Measurements from ENCODE around the gene COG2.
"Not testable (repeated sequence)": the region's sequence is repeated elsewhere in the genome, so short reads cannot be mapped to it uniquely, and the experiment has no call there.

The COG2 gene, protein sequence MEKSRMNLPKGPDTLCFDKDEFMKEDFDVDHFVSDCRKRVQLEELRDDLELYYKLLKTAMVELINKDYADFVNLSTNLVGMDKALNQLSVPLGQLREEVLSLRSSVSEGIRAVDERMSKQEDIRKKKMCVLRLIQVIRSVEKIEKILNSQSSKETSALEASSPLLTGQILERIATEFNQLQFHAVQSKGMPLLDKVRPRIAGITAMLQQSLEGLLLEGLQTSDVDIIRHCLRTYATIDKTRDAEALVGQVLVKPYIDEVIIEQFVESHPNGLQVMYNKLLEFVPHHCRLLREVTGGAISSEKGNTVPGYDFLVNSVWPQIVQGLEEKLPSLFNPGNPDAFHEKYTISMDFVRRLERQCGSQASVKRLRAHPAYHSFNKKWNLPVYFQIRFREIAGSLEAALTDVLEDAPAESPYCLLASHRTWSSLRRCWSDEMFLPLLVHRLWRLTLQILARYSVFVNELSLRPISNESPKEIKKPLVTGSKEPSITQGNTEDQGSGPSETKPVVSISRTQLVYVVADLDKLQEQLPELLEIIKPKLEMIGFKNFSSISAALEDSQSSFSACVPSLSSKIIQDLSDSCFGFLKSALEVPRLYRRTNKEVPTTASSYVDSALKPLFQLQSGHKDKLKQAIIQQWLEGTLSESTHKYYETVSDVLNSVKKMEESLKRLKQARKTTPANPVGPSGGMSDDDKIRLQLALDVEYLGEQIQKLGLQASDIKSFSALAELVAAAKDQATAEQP

DNA sequence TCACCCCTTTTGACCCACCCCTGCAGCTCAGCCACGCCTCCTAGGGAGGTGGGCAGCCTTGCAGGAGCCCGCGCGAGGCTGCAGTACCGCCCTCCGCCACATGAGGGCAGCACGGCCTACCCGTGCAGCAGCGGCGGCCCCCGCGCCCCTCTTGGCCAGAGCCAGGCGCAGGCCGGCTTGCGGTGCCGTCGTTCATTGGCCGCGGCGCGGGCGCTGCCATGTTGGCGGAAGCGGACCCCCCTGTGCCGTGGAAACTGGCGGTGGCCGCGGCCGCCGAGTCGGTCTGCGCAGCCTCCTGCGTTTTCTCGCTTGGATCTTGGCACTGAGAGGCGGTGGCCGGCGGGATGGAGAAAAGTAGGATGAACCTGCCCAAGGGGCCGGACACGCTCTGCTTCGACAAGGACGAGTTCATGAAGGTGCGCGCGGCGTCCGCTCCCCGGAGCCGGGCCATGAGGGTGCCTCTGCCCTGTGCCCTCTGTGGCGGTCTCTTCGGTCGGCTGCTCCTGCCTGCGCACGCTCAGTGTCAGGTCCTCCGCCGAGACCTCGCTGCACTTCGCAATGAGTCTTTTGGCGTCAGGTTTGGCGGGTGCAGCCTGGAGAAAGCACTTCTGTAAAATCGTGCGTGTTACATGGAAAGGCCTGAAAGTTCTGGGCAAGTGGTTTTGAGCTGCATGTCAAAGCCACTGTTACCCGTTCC lies at the start of gene COG2:
TSS of gene COG2 (plus strand) at position 219 of the 697 bp plus-strand sequence. CDS start at position 345, 126 bp downstream.
- DNase-seq, result peak; percentile 97

DNA sequence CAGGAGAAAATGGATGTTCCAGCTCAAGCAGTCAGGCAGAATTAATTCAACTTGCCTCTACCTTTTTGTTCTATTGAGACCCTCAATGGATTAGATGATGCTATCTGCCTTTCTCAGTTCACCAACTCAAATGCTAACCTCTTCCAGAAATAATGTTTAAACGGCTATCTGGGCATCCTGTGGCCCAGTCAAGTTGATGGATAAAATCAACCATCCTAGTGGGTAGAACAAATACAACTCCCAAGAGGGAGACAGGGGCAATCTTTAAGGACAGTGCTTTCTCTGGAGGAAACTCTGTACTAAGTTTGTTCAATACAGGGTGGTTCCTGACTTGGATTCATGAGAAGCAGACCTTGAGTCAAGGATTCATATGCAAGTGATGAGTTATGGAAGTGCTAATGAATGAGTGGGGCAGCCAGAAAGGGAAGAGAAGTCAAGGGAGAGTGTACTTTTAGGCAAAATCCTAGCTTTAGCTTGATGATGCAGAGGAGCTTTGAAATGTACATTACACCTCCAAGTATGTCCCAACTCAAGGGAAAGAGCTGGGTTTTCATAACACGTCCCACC lies 49.4 kb upstream of the COG2 start:
- DNase-seq, result no peak

- no peak for DNase-seq
Measured at GRCh38 chr1:230594214-230594773, 48.0 kb upstream of the COG2 start.

- no peak for DNase-seq
Measured at GRCh38 chr1:230595181-230595580, 47.1 kb upstream of the COG2 start.

- DNase-seq, result no peak
Measured at GRCh38 chr1:230596306-230596705, 46.0 kb upstream of the COG2 start.

GRCh38 chr1:230598745-230599144 lies 43.5 kb upstream of the COG2 start:
- DNase-seq, result no peak

DNA sequence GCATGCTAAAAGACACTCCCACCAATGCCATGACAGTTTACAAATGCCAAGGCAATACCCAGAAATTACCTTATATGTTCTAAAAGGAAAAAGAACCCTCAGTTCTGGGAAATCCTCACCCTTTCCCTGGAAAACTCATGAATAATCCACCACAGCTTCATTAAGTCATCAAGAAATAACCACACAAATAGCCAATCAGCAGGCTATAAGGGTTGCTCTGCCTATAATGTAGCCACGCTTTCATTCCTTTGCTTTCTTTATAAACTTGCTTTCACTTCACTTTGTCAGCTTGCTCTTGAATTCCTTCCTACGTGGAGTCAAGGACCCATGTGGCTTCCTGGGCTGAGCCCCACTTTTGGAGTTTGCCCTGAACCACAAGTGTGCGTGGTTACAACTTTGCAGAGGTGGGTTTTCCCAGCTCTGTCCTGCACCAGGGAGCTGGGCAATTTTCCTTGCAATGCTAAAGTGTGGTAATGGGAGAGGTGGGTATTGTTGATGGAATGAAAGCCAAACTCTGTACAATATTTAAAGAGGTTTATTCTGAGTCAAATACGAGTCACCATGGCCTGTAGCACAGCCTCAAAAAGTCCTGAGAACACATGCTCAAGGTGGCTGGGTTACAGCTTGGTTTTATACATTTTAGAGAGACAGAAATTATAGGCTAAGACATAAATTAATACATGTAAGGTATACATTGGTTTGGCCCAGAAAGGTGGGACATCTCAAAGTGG lies 42.2 kb upstream of the COG2 start:
- no peak for DNase-seq

GRCh38 chr1:230600657-230601400 lies 41.5 kb upstream of the COG2 start:
- DNase-seq, result not testable (repeated sequence)

GRCh38 chr1:230609208-230609607 lies 33.1 kb upstream of the COG2 start:
- no peak for DNase-seq

DNA sequence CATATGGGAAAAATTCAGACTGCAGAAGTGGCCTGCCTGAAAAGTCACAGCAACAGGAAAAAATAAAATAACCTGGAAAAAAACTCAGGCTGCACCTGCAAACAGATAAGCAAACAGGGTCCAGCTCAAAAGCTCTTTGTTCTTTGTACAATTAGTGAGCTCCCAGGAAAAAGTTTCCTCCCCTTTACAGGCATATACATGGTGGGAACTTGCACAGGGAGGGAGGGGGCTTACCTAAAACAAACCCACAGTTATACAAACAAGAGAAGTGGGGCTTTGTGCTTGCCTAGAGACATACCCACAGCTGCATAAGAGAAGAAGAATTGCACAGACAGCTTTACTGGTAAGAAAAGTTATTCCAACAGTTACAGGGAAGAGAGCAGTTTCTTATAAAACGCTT lies 31.7 kb upstream of the COG2 start:
- DNase-seq, result no peak

GRCh38 chr1:230611128-230611877 lies 31.0 kb upstream of the COG2 start:
- DNase-seq, result no peak

DNA sequence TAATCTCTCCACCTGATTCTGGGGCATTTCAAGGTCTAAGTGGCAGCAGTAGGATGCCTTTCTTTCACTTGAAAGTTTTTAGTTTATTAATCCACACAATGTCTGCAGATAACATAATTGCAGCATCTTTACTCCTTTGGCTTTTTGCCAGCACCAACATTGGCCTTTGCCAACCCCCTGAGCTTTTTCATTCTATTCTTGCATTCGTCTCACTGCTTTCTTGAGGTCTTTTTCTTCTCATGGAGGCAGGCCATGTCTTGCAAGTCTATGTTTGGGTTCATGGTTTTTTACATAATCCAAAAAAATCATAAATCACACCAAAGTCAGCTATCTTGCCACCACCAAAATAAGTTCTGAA lies 30.4 kb upstream of the COG2 start:
- no peak for DNase-seq

DNA sequence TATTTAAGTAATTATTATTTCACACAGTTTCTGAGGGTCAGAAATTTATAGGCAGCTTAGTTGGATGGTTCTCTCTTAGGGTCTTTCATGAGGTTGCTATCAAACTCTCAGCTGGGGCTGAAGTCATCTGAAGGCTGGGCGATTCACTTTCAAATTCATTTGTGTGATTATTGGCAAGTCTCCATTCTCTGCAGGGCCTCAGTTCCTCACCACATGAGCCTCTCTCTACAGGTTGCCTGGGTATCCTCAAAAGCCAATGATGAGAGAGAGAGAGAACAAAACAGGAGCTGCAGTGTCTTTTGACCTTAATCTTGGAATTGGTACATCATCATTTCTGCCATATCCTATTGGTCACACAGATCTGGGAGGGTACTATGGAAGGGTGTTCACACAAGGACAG lies 29.6 kb upstream of the COG2 start:
- no peak for DNase-seq

GRCh38 chr1:230614121-230614520 lies 28.2 kb upstream of the COG2 start:
- no peak for DNase-seq

DNA sequence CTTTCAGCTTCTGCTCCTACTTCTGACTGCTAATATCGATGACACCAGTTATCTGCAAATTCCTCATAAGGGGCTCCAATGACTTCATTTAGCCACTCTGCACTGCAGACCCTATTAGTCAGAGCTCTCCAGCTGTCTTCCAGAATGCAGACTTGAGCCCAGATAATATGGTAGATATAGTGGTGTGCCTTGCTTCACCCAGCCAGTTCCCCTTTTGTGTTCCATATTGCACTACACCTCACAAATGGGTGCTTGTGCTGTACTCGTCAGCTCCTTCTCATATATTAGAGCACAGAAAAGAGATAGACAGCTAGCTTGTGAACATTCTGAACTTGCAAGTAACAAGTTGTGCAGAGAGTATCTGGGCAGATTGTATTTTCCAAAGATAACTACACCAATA lies 23.7 kb upstream of the COG2 start:
- DNase-seq, result no peak

GRCh38 chr1:230620649-230621323 lies 21.5 kb upstream of the COG2 start:
- DNase-seq, result no peak

- no peak for DNase-seq
Measured at GRCh38 chr1:230621324-230622030, 20.8 kb upstream of the COG2 start.

DNA sequence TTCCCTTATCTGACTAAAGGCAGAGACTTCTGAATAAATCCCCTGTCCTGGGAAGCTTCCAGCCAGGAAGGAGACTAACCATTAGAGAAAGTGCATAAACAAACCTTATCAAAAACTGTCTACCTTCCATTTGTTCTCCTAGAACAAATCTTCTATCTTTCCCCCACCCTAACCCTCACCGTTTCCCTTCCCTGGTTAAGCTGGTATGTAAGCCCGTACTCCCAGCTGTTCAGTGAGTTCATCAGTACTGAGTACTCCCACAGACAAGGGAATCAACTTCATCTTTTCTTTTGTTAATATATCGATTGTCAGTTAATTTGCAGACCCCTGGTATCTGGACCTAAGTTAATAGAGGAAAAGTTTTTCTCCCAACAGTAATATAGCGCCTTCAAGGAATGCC lies 20.1 kb upstream of the COG2 start:
- DNase-seq, result no peak

GRCh38 chr1:230624097-230624713 lies 18.1 kb upstream of the COG2 start:
- DNase-seq, result no peak

Data from hematopoietic multipotent progenitor cell treated with erythropoietin and hydrocortisone succinate and interleukin-3 and kit ligand, for 4 days (in vitro differentiated cells).